Hepatocyte (in vitro differentiated cells): ENCODE data around the gene ISOC1.

Experiments
- EZH2 ChIP-seq: fragments of 200-600 bp; sonication (generic); IDR thresholded peaks from 2 replicates; pipeline ENCODE4 v1.6.1; 2016; ENCODE audit warnings: antibody characterized with exemption, mild to moderate bottlenecking, borderline replicate concordance
- TF ChIP-seq, protein P1 (sequence below): fragments of 200-600 bp; sonication (generic); IDR thresholded peaks from 2 replicates; pipeline ENCODE4 v1.5.1; 2016; ENCODE audit warnings: antibody characterized with exemption, mild to moderate bottlenecking; ENCODE audit not compliant: poor library complexity

DNA sequence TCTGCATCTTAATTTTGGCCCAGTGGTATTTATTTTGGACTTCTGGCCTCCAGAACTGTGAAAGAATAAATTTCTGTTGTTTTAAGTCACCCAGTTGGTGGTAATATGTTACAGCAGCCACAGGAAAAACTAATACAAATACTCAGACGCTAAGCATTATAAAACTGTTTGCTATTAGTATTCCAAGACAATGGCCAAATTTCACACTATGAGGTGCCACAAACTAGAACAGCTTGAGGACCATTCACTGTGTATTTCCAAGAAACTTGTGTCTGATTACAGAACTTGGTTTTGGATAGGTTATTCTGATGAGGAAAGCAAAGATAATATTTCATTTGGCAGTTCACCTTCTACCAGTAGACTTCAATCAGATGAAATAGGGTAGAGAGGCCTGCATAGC lies 16.3 kb upstream of the ISOC1 start:
- TF ChIP-seq, protein P1, sequence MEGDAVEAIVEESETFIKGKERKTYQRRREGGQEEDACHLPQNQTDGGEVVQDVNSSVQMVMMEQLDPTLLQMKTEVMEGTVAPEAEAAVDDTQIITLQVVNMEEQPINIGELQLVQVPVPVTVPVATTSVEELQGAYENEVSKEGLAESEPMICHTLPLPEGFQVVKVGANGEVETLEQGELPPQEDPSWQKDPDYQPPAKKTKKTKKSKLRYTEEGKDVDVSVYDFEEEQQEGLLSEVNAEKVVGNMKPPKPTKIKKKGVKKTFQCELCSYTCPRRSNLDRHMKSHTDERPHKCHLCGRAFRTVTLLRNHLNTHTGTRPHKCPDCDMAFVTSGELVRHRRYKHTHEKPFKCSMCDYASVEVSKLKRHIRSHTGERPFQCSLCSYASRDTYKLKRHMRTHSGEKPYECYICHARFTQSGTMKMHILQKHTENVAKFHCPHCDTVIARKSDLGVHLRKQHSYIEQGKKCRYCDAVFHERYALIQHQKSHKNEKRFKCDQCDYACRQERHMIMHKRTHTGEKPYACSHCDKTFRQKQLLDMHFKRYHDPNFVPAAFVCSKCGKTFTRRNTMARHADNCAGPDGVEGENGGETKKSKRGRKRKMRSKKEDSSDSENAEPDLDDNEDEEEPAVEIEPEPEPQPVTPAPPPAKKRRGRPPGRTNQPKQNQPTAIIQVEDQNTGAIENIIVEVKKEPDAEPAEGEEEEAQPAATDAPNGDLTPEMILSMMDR: no peak
- TF ChIP-seq EZH2: no peak
